Measurements from ENCODE around the gene BABAM2.
"Not testable (repeated sequence)": the region's sequence is repeated elsewhere in the genome, so short reads cannot be mapped to it uniquely, and the experiment has no call there.

Gene BABAM2

DNA sequence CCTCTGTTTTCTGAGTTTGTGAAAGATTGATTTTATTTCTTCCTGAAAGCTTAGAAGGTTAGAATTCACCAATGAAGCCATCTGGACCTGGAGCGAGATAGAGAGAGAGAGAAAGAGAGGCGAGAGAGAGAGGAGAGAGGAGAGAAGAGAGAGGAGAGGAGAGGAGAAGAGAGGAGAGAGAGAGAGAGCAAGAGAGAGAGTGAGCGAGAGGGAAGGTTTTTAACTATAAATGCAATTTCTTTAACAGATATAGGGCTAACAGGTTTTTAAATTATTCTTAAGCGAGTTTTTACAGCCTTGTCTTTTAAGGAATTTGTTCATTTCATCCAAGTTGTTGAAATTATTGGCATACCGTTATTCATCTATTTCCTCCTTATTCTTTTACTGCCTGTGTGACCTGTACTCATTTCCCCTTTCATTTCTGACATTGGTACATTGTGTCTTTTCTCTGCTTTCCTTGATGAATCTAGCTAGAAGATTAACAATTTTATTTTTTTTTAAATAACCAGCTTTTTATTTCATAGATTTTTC lies 56.1 kb downstream of the BABAM2 start:
- DNase-seq (ENCODE audit: low read depth), result no peak

DNA sequence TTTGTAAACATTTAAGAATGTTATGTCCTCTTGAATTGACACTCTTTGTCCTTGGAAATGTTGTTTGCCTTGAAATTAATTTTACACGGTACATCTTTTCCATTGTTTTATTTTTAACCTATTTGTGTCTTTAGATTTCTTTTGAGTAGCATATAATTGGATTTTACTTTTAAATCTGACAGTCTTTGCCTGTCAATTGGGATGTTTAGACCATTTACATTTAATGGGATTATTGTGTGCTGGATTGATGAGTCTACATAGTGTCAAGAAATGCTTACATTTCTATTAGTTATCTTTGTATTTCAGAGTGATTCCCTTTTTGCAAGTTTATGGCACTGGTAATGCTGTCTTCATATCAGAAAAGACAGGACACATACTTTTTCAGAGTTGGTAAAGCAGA lies 61.5 kb downstream of the BABAM2 start:
- DNase-seq (ENCODE audit: low read depth), result no peak

DNA sequence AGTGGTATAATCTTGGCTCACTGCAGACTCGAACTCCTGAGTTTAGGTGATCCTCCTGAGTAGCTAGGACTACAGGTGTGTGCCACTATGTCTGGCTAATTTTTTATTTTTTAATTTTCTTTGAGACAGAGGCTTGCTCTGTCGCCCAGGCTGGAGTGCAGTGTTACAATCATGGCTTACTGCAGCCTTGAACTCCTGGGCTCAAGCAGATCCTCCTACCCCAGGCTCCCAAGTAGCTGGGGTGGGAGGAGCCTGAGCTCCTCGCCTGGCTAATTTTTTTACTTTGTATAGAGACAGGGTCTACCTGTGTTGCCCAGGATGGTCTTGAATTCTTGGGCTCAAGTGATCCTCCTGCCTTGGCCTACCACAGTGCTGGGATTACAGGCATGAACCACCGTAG lies 62.5 kb downstream of the BABAM2 start:
- DNase-seq (ENCODE audit: low read depth), result no peak

DNA sequence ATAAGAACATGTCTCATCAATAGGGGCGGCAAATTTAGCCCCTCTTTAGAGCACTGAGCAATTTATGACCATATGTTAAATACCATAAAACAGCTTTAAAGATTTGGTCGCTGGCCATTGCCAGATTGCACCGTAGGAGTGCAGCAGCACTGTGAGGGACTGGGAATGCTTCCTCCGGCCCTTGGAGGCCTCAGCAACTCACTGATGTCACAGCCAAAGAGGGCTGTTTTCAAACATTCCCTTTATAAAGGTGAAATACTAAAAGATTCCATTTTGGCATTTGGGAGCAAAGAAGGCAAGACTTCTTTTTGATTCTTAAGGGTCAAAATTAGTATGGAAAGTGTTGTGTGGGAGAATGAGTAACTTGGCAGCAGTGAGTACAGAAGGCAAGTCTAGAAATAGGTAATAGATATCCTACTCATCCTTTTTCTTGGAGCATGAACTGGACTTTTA lies 63.7 kb downstream of the BABAM2 start:
- no peak for DNase-seq (ENCODE audit: low read depth)

DNA sequence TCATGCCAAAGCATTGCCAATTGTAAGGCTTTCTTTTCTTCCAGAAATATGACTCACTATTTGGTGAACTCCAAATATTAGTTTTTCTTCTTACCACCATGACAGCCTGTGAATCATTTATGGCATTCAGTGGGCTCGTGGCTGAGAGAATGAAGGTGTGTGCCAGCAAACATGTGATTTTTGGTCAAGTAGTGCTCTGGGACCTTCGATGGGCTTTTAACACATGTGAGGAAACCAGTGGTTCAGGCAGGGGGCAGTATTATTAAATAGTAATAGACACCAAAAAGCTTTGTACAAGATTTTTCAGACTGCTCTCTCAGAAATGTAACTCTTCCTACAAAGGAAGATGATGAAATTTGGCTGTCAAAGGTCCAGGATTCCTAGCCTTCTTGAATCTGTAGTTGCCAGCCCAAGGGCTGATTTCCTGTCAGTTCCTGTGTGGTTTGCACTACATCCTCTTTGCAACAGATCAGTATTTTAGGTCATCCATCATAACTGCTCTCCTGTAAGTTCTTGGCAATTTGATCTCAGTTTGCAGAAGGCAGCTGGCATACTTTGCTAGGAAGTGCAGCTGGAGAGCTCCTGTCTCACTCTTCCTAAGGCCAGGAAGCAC lies 64.3 kb downstream of the BABAM2 start:
- peak; percentile 84 for DNase-seq (ENCODE audit: low read depth)

DNA sequence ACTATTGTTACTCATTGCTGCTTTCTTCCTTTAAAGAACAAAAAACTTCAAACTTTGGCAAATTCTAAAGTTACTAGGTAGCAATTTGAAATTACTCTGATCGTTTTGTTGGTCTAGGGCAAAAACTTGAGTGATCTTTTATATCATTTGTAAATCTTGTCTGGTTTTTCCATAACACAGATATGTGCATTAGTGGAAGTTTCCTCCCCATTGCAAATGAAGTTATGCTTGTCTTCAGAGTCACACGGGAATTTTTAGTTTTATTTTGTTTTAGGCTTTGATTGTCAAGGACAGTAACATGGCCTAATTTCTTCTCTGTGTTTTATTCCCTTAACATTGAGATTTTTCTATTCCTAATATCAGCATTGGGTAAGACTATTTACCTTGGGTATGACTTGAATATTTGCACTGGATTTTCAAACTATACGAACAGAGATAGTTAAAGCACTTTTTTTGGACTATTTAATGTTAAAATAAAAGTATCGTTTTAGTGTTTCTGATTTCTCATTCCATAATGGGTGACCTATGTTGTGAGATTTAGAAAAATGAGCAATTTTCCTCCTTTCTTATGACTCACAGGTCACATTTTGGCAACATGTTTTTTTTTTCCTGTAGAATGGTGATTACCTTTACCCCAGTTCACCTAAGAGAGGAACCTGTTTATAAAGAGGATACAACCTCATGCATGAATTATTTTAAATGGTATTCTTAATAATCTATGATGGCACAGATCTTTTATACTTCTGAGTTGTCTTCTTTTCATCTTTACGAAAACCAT lies 65.0 kb downstream of the BABAM2 start:
- no peak for DNase-seq (ENCODE audit: low read depth)

DNA sequence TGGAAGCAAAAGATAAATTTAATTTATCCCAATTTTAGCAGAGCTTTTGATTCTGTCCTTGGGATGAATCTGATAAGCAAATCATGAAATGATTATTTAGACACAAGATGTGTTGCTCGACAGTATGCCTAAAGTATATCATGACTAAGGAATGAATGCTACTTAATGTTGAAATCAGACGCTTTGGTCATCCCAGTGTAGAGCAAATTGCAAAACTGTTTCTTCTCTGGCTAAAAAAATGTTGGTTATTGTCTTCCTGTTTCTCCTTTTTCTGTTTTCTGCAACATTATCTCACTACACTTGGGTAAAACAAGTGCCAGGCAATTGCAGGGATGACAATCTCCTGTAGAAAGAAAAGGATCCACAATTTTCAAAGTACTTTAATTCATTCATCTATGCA lies 66.4 kb downstream of the BABAM2 start:
- DNase-seq (ENCODE audit: low read depth), result no peak

DNA sequence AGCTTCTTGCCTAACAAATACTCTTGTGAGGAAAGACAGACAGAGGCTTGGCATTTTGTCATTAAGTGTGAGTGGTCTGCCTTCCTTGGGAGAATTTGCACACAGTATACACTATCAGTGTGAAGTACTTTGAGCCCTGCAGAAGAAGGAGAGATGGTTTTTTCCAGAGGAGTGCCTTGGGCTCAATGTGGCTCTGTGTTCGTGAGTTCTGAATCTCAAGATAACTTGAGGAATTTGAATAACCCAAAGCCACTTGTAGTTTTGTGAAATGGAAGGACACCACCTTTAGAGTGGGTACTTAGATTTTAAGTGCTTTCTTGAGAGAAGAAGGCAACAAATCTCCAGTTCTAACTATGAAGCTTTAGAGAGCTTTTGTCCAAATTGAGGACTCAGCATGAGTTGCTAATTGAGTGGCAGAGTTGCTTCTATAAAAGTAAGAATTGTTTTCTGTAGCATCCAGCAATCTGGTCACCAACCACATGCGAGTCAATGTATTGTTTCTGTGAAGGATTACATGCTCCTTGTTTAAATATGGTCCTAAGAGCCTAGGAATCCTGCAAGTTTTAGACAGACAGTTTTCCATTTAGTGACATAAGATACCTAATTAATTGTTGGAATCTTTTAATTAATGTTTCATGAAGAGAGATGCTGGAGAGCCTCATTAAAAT lies 68.3 kb downstream of the BABAM2 start:
- DNase-seq (ENCODE audit: low read depth), result no peak

DNA sequence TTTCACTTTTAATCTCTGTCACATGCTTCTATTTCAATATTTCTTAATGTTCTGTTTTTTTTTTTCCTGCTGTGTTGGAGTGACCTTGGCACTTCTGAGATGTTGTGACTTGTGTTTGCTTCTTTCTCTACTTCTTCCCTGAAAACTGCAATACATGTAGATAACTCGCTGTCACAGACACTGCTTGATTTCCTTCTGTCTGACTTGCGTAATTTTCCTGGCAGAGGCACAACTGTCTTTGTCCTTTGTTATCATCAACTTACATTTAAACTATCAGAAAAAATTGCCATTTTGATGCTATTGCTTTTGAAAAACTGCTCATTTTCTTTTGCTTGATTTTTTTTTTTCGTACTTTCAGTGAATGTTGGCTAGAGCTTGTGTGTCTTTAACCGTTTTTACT lies 69.0 kb downstream of the BABAM2 start:
- DNase-seq (ENCODE audit: low read depth), result no peak

DNA sequence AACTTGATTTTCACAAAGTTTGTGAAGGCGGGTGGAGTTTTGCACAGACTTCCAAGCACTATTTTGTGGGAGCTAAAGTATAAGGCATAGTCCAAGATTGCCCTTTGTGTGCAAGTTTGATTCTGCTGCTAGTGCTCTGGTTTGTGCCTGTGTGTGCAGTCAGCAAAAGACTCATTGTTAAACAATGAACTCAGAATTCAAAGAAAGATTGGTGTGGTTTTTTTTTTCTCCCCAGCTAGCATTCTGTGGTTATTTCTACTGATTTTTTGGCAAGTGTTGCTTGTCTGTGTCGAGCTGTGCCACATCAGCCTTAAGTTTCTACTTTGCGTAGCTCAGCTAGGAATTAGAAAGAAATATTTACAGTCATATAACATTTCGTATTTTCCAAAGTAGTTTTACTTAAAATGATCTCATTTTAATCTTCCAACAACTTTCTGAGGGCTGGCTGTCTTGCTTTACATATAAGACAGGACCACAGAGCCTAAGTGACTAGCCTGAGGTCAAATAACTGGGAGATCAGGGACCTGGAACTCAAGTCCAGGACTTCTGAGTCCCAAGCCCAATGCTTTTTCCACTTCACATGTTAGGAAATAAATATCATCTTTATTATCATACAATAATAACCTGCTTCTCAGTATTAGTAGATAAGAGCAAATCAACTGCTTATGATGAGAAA lies 69.8 kb downstream of the BABAM2 start:
- DNase-seq (ENCODE audit: low read depth), result peak; percentile 88

DNA sequence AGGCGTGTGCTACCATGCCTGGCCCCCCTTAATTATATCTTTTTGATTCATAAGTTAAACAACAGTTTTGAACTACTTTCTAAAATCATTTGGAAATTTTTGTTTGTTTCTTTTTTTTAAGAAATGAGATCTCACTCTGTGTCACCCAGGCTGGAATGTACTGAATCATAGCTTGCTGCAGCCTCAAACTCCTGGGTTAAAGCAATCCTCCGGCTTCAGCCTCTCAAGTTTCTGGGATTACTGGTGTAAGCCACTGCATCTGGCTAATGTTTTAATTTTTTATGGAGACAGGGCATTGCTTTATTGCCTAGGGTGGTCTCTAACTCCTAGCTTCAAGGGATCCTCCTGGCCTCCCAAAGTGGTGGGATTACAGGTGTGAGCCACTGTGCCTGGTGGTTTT lies 71.5 kb downstream of the BABAM2 start:
- no peak for DNase-seq (ENCODE audit: low read depth)

DNA sequence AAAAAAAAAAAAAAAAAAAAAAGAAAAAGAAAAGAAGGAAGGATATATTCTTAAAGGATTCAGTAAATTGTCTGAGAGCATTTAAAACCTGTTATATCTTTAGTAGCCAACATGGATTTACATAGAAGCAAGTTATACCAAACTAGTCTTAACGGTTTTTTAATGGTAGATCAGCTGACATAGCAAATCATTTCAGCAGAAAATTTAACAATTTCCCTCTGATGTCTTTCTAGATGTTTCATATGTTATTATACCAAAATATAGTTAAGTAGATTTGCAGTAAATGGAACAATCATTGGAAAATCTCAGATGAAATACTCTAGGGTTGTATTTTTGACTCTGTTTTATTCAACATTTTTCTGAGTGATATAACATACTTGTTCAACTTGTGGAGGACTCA lies 72.9 kb downstream of the BABAM2 start:
- no peak for DNase-seq (ENCODE audit: low read depth)

DNA sequence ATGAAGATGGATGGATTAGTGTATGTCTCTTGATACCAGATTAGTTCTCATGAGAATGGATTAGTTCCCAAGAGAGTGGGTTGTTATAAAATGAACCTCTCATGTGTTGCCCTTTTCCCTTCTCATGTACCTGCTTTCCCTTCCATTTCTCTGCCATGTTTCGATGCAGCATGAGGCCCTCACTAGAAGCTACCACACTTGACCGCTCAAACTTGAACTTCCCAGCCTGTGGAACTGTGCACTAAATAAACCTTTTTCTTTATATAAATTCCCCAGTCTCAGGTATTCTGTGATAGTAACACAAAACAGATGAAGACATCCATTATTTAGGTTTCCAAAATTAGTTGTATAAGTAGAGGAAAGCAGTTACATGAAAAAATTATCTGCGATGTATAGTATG lies 73.5 kb downstream of the BABAM2 start:
- DNase-seq (ENCODE audit: low read depth), result no peak

DNA sequence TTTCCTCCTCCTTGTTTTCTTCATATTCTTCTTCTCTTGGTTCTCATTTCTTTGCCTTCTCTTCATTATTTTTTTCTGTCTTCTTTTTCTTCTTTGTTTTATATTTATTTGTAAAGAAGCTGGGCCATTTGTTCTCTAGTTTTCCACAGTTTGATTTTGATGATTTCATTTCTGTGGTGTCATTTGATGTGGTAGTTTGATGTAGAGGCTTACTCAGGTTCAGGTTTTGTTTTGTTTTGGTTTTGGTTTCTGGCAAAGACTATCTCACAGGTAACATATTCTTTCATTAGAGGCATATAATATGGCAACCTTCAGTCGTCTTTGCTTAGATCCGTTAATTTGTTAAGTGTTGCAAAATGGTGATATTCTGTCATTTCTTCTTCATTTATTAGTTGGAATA lies 75.3 kb downstream of the BABAM2 start:
- no peak for DNase-seq (ENCODE audit: low read depth)

DNA sequence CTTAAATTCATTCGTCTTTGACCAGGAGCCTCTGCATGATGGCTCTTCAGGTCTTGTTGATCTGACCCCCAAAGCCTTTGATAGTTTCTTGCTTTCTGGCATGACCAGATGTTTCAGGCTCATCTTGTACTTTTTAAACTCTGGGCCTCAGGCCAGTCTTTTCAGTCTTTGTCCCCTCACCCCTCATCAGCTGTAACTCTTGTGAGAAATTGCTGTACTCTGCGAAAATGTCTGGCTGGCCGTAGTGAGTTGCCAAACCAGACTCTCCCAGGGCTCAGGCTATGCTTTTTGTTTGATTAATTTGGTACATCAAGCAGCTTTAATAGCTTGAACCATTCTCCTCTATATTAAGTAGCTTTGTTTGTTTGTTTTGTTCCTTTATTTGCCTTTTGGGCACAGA lies 75.9 kb downstream of the BABAM2 start:
- no peak for DNase-seq (ENCODE audit: low read depth)

DNA sequence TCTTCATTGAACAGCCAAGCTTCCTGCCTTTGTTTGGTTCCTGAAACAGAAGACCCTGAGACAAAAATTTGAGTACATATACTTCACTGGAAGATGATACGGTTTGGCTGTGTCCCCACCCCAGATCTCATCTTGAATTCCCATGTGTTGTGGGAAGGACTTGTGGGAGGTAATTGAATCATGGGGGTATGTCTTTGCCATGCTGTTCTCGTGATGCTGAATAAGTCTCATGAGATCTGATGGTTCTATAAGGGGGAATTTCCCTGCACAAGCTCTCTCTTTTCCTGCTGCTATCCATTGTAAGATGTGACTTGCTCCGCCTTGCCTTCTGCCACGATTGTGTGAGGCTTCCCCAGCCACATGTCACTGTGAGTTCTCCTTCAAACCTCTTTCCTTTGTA lies 76.5 kb downstream of the BABAM2 start:
- DNase-seq (ENCODE audit: low read depth), result no peak

DNA sequence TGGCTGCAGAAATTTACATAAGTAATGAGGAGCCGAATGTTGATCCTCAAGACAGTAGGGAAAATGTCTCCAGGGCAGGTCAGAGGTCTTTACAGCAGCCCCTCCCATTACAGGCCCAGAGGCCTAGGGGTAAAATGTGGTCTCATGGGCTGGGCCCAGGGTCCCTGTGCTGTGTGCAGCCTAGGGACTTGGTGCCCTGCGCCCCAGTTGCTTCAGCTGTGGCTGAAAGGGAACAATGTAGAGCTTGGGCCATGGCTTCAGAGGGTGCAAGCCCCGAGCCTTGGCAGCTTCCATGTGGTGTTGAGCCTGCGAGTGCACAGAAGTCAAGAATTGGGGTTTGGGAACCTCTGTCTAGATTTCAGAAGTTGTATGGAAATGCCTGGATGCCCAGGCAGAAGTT lies 77.5 kb downstream of the BABAM2 start:
- DNase-seq (ENCODE audit: low read depth), result not testable (repeated sequence)

DNA sequence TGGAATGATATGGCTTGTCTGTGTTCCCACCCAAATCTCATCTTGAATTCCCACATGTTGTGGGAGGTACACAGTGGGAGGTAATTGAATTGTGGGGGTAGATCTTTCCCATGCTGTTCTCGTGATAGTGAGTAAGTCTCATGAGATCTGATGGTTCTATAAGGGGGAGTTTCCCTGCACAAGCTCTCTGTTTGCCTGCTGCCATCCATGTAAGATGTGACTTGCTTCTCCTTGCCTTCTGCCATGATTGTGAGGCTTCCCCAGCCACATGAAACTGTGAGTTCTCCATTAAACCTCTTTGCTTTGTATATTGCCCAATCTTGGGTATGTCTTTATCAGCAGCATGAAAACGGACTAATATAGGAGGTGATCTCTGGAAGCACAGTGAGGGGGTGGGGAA lies 78.4 kb downstream of the BABAM2 start:
- DNase-seq (ENCODE audit: low read depth), result not testable (repeated sequence)

DNA sequence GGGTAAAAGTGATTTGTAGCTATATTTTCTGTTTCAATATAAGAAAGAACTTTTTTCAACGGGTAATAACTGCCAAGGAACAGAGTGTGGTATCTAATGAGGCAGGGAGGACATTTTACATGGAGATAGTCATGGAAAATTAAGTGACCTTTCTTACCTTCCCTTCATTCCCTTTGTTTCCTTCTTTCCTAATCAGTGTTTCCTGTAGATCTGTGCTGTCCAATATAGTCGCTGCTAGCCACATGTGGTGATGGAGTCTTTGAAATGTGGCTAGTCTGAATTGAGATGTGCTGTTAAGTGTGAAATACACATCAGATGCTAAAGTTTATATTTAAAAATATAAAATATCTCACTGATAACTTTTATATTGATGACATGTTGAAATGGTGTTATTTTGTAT lies 81.8 kb downstream of the BABAM2 start:
- no peak for DNase-seq (ENCODE audit: low read depth)

DNA sequence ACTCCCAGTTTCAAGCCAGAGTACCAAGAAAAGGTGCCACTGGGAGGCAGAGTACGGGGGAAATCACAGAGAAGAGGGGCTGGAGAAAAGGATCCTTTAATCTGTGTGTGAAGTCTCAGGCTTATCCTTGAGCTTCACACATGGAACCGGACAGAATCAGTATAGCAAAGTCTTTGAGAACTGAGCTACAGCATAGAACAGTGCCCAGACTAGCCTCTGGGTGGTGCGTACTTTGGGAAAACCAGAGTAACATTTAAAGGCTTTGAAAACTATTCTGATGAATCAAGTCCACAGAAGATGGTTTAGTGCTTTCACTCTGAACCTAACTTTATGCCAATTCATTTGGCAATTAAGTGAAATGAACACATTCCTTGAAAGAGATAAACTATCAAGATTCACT lies 83.1 kb downstream of the BABAM2 start:
- no peak for DNase-seq (ENCODE audit: low read depth)

DNA sequence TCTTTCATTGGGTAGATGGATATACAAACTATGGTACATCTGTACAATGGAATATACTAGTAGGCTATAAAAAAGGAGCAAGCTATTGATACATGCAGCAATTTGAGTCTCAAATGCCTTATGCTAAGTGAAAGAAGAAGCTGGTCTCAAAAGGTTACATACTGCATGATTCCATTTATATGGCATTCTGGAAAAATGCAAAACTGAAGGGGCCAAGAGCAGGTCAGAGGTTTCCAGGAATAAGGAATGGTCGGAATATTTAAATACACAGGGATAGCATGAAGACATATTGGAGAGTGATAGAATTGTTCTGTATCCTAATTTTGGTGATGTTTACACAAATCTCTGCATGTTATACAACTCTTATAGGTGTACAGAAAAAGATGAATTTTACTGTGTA lies 85.8 kb downstream of the BABAM2 start:
- DNase-seq (ENCODE audit: low read depth), result no peak

DNA sequence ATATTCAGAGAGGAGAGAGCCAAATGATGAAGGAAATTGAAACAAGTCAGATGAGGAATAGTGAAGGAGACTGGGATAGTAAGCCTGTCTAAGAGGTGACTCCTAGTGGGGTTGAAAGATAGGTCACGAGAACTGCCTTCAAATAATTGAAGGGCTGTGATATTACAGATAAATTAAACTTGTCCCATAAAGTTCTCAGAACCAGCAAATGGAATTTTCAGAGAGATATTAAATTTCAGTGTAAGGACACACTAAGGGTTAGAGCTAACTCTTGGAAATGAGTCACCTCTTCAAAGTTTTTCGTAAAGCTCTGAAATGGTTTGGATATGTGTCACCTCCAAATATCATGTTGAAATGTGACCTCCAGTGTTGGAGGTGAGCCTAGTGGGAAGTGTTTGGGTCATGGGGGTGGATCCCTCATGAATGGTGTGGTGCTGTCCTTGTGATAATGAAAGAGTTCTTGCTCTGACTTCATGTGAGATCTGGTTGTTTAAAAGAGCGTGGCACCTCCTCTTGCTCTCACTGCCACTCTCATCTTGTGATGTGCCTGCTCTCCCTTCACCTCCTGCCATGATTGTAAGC lies 87.3 kb downstream of the BABAM2 start:
- DNase-seq (ENCODE audit: low read depth), result peak; percentile 85
